Measurements from ENCODE around the gene SZT2.
"Not testable (repeated sequence)": the region's sequence is repeated elsewhere in the genome, so short reads cannot be mapped to it uniquely, and the experiment has no call there.

The SZT2 gene

DNA sequence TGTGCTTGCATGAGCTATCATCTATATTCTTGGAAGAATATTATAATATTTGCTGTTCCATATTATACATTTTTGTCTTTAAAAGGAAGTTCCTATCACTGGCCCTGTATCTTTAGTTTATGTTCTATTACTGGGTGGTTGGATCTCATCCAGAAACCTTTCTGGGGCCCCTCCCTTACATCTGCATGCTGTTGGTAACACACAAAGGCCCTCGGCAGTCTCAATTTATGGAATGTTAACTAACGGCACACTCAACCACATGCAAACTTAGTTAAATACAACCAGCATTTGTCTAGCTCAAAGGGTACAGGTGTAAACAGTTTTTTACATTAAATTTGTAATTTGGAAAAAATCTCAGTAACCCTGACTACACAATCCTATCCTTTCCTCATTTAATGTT is 73.8 kb downstream of the SZT2 start:
- peak; percentile 94 for DNase-seq

DNA sequence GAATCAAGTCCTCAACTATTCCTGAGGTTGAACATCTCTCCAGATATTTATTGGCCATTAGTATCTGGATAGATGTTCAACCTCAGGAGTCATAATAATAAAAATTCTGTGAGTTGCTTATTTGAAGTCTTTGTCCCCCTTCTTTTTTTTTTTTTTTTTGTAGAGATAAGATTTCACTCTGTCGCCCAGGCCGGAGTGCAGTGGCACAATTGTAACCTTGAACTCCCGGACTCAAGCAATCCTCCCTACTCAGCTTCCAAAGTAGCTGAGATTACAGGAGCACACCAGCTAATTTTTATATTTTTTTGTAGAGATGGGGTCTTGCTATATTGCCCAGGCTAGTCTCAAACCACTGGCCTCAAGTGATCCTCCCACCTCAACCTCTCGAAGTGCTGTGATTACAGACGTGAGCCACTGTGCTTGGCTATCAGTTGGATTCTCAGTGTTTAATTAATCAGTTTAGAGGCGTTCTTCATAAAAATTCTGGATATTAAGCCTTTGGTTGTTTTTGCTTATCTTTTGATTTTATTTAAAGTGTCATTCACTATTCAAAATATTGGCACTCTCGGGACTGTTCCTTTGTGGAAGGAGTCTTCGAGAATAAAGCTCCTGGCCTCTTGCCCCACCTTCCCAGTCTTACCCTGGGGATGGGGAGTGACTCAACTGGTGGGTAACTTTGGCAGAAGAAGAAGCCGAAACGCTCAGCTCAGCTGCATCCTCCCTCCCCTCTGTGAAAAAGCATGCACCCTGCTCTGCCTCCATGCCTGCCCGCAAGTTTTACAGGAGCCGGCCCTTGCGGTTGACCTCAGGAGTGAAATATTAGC is 75.2 kb downstream of the SZT2 start:
- DNase-seq: no peak

DNA sequence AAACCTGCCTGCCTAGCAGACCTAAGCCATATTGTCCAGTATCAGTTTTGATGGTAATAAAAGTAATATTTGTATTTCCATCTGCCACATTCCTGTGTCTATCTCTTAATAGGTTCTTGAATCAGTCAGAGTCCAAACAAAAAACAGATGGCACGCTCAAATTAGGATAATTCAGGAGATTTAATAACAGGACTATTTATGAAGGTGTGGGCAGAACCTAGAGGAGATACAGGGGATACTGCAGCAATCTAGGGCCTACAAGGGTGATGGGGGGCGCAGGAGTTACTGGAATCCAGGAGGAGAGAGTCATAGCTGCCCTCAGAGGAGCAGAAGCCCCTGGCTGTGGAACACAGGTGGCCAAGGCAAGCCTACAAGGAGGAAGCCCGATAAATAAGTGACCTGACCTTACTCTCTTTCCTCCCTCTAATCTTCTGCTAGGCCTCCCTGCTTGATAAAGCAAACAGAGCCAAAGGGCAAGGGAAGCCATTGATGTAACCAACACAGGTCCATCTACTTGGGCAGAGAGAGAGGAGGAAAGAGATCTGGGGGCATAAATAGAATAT is 75.9 kb downstream of the SZT2 start:
- DNase-seq: no peak

DNA sequence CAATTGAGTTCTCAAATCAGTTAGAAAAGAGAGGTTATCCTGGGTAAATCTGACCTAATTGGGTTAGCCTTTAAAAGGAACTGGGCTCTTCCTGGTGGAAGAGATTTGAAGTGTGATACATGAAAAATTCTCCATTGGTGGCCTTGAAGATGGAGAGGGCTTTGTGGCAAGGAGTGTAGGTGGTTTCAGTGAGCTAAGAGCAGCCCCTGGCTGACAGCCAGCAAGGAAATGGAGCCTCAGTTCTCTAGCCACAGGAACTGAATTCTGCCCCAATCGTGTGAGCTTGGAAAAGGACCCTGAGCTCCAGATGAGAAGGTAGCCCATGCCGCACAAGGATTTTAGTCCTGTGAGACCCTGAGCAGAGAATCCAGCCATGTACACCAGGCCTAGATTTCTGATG is 76.7 kb downstream of the SZT2 start:
- DNase-seq: no peak

DNA sequence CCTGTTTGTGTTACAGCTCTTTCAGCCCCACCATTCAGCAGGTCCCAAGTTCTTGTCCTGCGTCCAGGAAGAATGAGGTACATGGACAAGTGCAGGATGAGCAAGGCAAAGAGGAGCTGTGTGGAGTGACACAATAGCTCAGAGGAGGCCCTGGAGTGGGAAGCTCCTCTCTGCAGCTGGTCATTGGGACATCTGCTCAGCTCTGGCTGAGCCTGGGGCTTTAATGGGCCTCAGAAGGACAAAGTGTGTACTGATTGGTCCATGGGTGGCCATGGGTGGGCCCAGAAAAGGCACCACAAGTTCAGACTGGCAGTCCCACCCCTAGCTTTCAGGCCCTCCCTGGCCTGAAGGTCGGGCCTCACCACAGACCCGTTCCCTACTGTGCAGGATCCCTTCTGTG is 78.7 kb downstream of the SZT2 start:
- DNase-seq: no peak

DNA sequence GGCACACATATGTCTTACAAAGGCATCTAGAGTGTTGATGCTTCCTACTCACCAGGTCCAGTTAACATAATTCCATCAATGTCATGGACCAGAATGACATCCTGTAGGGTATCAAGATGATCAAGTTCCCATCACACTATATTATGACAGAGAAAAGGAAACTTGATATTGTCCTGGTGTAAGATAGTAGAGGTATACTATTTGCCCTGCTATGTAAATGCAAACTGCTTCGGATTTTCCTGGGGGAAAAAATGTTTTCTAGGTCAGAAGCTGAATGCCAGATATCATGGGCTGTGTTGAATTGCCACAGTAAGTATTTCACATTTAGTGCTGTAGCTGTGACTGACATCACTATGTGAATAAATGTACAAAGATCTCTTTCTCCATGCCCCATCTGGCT is 80.2 kb downstream of the SZT2 start:
- DNase-seq: no peak

DNA sequence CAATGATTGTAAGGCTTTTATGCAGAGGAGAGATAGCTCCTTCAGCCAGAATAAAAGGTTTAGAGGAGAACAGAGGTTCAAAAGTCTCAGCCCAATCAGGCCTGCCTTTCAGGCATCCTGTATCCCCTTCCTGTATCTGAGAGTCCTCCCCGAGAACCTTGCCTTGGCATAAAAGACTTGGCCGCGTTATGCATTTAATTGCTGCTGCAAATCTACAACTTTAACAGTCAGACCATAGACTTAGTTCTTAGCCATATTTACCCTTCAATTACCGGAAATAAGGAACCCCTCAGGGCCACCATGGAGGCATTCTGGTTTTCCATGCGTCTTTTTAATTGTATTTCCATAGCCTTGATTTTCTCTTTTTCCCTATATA is 82.4 kb downstream of the SZT2 start:
- DNase-seq: no peak

DNA sequence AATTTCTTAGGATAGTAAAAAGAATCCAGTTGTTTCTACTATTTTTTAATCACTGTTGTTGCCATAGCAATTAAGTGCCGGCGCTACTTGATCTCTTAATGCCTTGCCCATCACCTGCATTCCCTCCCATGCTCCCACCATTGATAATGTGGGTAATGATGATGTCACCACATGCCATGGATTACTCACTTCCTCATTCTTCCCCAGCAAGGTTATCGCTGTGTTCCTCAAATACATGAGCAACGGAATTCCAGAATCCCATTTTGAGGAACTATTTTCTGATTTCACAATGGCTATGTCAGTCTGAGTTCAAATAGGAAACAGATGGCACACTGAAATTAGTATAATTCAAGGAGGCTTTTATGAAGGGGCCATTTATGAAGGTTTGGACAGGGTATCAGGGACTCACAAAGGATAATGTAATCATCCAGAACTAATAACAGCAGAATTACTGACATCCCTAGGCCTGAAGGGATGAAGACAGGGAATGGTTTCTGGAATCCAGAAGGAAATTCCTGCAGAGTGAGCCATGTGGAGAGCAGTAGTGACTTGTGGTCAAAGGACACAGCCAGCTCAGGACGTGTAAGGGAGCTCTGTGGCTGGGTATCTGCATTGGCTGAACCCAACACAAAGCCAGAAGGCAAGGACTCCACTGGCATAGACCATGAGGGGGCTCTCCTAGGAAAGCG is 82.9 kb downstream of the SZT2 start:
- DNase-seq: not testable (repeated sequence)

DNA sequence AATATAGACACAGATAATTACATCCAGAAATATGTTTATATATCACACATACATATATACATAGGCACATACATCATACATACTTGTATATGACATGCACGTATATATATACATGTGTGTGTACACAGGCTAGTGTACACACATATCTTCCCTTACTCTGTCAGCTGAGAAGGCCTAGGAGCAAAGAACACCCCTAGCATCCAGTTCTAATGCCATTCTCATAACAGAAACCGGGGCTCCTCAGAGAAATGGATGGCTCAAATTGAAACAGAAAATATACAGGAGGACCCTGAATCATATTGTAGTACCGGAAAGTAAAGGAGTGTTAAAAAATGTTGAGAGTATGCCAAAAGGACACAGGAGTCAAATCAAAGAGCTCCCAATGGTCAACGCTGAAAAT is 83.8 kb downstream of the SZT2 start:
- DNase-seq: no peak

DNA sequence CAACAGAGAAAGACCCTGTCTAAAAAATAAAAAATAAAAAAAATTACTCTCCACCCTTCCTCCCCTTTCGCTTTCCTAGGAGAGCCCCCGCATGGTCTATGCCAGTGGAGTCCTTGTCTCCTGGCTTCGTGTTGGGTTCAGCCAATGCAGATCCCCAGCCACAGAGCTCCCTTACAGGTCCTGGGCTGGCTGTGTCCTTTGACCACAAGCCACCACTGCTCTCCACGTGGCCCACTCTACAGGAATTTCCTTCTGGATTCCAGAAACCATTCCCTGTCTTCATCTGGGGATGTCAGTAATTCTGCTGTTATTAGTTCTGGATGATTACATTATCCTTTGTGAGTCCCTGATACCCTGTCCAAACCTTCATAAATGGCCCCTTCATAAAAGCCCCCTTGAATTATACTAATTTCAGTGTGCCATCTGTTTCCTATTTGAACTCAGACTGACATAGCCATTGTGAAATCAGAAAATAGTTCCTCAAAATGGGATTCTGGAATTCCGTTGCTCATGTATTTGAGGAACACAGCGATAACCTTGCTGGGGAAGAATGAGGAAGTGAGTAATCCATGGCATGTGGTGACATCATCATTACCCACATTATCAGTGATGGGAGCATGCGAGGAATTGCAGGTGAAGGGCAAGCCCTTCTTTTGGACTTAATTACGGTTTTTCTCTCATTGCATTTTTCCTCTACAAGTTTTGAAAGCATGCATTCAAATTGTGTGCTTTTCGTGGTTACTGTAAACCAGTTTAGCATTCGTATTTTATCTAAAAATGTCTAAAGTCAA is 86.1 kb downstream of the SZT2 start:
- DNase-seq: not testable (repeated sequence)

DNA sequence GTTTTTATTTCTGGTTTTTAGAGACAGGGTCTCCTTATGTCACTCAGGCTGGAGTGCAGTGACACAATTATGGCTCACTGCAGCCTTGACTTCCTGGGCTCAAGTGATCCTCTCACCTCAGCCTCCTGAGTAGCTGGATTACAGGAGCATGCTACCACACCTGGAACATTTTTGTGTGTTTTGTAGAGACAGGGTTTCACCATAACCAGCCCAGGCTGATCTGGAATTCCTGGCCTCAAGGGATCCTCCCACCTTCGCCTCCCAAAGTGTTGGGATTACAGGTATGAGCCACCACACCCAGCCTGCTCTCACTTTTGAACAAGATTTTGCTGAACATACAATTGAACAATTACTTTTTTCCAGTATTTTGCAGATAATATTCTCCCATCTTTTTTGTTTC is 88.0 kb downstream of the SZT2 start:
- DNase-seq: no peak

DNA sequence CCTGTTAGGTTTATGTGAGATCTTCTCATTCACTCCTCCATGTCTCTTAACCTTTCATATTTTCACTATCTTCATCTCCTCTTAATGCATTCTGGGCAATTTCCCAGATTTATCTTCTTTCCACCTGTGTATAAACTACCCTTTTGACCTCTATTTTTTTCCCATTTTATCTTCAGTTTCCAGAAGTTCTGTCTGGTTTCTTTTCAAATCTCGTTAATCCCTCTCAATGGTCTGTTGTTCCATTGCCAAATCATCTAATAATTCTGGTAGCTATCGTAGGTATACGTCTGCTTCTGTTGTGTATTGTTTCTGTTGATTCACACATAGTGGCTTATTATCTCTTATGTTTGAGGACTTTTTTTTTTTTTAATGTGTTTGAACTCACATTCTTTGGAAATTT is 89.7 kb downstream of the SZT2 start:
- DNase-seq: no peak

DNA sequence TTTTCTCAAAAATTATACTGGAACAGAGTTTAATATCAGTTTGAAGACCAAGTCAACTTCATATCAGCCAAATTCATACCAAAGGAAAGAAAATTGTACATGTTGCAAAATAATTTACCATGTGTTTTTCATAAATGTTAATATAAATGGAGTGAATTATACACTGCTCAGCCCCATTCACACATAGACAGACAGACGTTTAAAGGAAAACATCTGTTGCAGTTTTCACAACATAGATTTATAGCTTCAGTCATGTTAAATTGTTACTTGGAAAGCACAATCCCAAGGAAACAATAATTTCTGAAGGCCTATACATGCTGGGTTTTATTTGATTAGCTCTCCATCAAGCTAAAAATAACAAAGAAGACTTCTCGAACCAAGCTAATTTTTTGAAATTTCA is 91.8 kb downstream of the SZT2 start:
- no peak for DNase-seq

DNA sequence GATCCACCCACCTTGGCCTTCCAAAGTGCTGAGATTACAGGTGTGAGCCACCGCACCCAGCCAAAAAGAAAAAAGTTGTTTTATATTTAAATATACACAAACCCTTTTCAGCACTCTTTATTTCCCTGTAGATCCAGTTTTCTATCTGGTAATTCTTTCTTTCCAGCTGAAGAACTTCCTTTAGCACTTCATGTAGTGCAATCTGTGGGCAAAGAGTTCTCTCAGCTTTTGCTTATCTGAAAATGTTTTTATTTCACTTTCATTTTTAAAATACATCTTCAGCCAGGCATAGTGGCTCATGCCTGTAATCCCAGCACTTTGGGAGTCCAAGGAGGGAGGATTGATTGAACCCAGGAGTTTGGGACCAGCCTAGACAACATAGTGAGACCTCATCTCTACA is 92.5 kb downstream of the SZT2 start:
- DNase-seq: no peak

DNA sequence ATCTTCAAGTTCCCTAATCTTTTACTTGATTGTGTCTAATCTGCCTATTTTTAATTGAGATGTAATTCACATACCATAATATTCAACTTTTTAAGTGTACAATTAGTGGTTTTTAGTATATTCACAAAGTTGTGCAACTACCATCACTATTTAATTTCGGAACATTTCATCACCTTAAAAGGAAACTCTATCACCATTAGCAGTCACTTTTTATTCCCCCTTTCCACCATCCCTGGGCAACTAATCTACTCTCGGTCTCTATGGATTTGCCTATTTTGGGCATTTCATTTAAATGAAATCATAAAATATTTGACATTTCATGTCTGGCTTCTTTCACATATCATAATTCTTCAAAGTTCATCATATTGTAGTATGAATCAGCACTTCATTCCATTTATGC is 94.7 kb downstream of the SZT2 start:
- no peak for DNase-seq

DNA sequence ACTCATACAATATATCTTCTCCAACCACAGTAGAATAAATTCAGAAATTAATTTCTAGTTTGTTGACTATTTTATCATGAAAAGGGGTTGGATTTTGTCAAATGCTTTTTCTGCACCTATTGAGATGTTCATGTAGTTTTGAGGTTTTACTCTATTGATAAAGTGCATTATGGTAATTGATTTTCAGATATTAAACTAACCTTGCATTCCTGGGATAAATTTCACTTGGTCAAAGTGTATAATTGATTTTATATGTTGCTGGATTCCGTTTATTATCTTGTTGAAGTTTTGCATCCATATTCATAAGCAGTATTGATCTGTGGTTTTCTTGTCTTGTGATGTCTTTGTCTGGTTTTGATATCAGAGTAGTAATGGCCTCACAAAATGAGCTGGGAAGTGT is 98.5 kb downstream of the SZT2 start:
- no peak for DNase-seq

DNA sequence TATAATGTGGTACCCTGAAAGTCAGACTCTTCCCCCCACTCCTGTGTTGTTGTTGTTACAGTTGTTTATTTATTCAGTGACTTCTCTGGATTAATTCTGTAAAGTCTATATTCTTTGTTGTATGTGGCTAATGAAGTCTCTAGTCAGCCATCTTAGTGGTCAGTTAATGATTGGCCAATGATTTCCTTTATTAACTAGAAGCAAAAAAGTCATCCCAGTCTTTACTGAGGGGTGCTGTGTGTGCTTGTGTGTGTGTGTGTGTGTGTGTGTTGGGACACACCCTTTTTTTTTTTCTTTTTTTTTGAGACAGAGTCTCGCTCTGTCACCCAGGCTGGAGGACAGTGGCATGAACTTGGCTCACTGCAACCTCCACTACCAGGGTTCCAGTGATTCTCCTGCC is 101.4 kb downstream of the SZT2 start:
- DNase-seq: no peak

DNA sequence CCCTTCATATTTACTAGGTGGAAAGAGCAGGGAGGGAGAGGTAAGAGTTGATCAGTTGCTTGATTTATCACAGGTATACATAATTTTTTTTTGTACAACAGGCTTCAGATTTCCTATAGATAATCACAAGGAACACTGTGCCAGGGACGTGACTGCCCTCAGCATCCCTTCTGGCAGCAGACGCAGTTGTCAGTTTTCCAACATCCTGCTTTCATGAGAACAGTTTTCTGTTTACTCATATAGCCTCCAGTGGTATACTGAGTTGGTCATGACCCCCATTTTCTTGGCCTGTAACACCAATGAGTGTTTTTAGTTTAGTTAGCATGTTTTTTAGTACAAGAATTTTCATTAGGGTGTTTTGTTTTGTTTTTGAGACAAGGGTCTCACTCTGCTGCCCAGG is 103.1 kb downstream of the SZT2 start:
- no peak for DNase-seq

DNA sequence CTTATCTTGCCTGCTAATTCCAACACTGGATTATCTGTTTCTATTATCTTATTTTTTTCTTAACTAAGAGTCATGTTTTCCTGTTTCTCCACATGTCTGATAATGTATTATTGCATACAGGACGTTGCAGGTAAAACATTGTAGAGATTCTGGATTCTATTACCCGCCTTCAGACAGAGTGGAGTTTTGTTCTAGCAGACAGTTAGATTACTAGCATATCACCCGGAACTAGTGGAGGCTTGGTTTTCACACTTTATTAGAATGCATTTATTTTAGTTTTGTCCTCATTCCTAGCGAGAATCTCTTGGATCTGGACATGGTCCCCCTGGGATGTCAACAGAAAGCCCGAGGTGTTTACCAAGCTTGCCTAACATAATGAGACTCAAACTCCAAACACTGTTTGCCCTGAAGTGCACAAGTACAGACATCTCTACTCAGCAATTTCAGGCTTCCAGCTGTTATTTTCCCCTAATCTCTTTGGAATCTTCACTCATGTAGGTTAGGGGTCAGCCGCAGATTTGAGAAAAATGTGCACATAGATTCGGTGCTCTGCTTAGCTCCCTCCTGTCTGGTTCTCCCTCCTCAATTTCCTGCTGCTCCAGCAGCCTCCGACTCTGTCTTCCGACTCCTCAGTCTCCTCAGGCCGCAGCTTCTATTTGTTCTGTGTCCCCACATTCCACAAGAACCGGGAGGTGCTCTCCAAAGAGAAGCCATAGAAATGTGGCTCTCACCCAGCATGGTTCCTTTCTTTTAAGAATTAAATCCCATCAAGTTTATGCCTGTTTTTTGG is 104.2 kb downstream of the SZT2 start:
- DNase-seq: no peak

DNA sequence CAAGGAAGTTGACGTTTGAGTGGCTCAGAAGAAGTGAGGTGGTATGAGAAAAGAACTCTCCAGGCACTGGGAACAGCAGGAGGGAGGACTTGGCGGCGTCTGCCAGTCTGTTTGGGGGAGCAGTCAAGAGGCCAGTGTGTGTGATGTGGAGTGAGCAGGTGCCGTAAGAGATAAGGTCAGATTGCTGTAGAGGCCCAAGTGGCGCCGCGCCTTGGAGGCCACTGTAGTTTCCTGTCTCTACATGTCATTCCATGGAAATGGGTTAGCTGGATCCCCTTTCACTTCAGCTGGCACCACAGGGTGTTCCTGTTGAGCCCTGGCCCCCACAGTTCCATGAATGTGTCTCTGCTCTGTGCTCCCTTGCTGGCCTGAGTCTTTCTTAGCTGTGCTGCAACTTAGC is 105.5 kb downstream of the SZT2 start:
- no peak for DNase-seq

DNA sequence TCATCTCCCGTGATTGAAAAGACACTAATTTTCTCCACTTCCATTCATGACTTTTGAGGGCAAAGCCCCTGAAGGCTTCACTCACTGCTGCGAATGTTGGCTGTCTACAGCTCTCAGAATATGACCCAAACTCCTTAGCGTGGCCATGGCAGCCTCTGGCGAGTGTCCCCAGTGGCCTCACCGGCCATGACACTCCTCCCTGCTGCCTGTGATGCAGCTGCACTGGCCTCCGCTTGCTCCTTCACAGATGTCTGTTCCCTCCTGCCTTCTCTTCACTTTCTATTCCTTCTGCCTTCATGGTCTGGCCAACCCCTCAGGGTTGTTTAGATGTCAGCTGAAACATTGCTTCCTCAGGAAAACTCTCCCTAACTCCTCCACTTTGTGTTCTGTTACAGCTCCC is 110.2 kb downstream of the SZT2 start:
- no peak for DNase-seq

DNA sequence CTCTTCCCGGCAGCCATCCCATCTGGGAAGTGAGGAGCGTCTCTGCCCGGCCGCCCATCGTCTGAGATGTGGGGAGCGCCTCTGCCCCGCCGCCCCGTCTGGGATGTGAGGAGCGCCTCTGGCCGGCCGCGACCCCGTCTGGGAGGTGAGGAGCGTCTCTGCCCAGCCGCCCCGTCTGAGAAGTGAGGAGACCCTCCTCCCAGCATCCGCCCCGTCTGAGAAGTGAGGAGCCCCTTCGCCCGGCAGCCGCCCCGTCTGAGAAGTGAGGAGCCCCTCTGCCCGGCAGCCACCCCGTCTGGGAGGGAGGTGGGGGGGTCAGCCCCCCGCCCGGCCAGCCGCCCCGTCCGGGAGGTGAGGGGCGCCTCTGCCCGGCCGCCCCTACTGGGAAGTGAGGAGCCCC is 112.1 kb downstream of the SZT2 start:
- DNase-seq: not testable (repeated sequence)

DNA sequence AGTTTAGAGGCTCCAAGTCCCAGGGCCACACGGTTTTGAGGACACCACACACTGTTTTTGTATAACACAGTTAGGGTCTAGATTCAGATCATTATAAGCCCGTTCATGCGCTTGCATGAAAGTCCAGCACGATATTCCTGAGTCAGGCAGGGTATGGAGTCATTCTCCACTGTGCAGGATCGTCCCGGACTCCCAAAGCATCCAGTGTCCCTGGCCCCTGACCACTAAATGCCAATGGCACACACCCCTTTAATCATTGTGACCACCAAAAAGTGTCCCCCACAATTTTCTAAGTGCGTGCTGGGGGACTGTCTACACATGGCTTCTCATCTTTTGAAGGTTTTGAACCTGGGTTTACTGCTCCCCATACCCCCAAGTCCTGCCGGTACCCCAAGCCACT is 113.8 kb downstream of the SZT2 start:
- no peak for DNase-seq

Data from NCI-H526 treated with DMSO at 0.1 percent for 48 hours (cell line).